GM12872 (cell line): Measurements from ENCODE around the gene ARHGAP24.

ENCODE experiments used
- CTCF ChIP-seq: IDR thresholded peaks from 3 replicates; pipeline ENCODE4 v1.5.1; 2011; ENCODE audit warnings: low read depth, mild to moderate bottlenecking, low read length, moderate library complexity; ENCODE audit not compliant: insufficient read depth

ARHGAP24 gene

DNA sequence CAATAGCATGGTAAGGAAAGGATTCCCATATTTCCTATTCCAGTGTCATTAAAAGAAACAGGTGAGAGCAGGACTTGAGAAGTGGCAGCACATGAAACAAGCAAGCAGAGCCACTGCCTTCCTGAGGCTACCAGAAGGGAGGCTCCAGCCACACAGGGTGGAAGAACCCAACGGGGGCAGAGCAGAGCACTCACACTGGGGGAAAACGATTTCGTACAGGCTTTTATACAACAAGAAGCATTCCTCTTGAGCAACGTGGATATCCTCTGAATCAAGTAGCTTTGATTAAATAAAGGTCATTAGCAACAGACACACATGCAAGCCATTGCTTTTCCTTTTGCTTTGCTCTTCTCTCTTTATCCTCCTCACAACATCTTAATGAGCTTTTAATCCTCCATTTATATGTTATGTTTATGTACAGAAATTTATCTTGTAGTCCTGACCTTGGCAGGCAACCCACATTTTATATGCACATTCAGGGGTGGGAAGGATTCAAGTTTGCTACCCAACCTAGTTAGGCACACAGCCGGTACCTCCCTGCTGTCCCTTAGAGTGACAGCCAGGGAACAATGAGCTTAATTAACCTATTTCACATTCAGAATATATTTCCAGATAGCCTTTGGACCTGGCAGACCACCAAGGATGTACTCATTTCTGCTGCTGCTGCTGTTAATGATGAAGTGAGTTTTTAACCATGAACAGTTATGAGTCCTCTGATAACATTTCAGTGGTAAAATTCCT lies 202.1 kb downstream of the ARHGAP24 start:
- no peak for TF ChIP-seq CTCF

DNA sequence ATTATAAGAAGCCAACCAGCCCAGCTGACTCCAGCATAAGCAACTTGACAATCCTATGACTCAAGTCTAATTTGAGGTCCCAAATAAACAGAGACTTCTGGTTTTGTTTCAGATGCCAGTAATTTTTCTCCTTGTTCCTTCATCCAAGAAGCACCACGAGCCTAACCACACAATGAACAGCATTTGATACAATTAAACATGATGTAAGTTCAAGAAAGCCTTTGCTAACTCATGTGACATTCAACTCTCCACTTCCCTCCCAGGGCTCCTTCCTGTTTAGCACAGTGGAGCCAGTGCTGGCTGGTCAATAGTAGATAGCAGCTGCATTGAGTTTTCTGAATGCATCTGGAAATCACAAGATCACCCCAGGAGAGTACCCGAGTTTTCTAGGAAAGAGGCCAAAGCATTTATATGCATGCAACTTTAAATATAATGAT lies 206.3 kb downstream of the ARHGAP24 start:
- TF ChIP-seq CTCF: no peak

DNA sequence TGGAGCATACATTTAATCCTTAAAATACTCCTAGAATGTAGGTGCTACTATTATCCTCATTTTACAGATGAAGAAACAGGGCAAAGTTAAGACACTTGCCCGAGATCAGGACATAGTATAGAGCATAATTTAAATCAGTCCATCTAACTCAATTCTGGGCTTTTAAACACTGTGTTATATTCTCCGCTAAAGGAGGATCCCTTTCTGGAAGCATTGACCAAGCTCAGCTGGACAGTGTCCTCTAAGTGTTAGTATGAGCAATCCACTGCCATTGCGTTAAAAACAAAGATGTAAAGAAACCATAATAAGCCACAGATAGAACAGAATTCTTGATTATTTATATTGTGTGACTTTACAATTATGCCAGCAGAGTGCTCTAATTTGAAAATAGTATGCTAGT lies 207.0 kb downstream of the ARHGAP24 start:
- no peak for TF ChIP-seq CTCF

DNA sequence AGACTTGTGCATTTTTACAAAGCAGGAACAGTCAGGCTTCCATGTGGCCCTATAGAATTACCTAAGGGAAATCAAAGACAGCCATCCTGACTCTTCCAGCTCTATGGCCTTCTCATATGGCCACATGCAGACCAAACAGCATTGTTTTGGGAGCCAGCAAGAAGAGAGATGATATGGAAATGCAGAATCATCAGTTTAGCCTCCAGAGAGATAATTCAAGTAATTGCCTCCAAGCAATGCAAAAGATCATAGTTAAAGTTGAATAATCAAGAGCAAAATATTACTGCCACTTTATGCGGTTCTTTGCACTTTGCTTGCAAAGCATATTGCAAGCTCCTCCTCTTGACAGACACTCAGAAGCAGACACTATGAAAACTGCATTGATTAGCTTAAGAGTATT lies 207.4 kb downstream of the ARHGAP24 start:
- TF ChIP-seq CTCF: no peak

DNA sequence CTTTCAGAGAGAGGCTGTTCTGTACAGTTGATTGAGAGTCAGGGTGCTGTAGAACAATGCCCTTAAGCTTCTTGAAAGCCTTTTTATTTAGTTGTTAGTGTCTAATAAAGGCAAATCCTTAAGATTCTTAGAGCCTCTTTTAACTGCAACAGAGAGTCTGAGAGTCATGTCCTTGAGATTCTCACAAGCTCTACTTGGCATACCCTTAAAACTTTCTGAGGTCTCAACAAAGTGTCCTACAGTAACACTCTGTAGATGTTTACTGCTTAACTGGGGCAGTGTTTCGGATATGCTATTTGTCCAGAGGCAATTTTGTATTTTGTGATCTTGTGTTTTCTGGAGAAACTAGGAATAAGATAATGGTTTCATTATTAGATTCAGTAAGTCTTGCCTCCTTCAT lies 209.7 kb downstream of the ARHGAP24 start:
- TF ChIP-seq CTCF: no peak

GRCh38 chr4:85686398-85686797 lies 211.4 kb downstream of the ARHGAP24 start:
- no peak for TF ChIP-seq CTCF

- no peak for TF ChIP-seq CTCF
Measured at GRCh38 chr4:85688055-85688740, 213.2 kb downstream of the ARHGAP24 start.
